ENCODE results near the gene COL4A1. TPM values are rescaled to one million over a fixed set of nuclear protein-coding genes. Genes with fewer than 3 reads are reported as not detected.

The COL4A1 gene
- total RNA-seq, 2 donors from 2014 or later: 505 to 852 TPM

- TF ChIP-seq, protein P1, sequence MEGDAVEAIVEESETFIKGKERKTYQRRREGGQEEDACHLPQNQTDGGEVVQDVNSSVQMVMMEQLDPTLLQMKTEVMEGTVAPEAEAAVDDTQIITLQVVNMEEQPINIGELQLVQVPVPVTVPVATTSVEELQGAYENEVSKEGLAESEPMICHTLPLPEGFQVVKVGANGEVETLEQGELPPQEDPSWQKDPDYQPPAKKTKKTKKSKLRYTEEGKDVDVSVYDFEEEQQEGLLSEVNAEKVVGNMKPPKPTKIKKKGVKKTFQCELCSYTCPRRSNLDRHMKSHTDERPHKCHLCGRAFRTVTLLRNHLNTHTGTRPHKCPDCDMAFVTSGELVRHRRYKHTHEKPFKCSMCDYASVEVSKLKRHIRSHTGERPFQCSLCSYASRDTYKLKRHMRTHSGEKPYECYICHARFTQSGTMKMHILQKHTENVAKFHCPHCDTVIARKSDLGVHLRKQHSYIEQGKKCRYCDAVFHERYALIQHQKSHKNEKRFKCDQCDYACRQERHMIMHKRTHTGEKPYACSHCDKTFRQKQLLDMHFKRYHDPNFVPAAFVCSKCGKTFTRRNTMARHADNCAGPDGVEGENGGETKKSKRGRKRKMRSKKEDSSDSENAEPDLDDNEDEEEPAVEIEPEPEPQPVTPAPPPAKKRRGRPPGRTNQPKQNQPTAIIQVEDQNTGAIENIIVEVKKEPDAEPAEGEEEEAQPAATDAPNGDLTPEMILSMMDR (IDR thresholded peaks at IDR 0.05): no peak
- Histone ChIP-seq H3K9me3 (no peaks in the 10 kb centered on the region), H3K36me3 (peaks cover 87% of the 10 kb centered on the region), H3K27ac (no peak overlapping the region), H3K4me3 (no peak overlapping the region), H3K27me3 (replicated peaks; ENCODE audit: insufficient read depth) (no peaks in the 10 kb centered on the region), H3K4me1 (ENCODE audit: control insufficient read depth in 1 of 2, low read depth in 2 of 2) (no peaks in the 10 kb centered on the region)
- DNase-seq (ENCODE audit: low spot score) (no peak), ATAC-seq (ENCODE audit: insufficient number of reproducible peaks, low FRiP score, low read depth) (no peak)
Measured at GRCh38 chr13:110156301-110157049, 150.5 kb downstream of the COL4A1 start.

- Histone ChIP-seq H3K36me3 (peaks cover 87% of the 10 kb centered on the region), H3K27me3 (replicated peaks; ENCODE audit: insufficient read depth) (no peaks in the 10 kb centered on the region), H3K9me3 (no peaks in the 10 kb centered on the region), H3K4me1 (ENCODE audit: control insufficient read depth in 1 of 2, low read depth in 2 of 2) (no peaks in the 10 kb centered on the region), H3K4me3 (no peak overlapping the region), H3K27ac (no peak overlapping the region)
- TF ChIP-seq, protein P1 (IDR thresholded peaks at IDR 0.05): no peak
- no peak for DNase-seq (ENCODE audit: low spot score)
- ATAC-seq (ENCODE audit: insufficient number of reproducible peaks, low FRiP score, low read depth): no peak
Measured at GRCh38 chr13:110155072-110155471, 151.9 kb downstream of the COL4A1 start.

DNA sequence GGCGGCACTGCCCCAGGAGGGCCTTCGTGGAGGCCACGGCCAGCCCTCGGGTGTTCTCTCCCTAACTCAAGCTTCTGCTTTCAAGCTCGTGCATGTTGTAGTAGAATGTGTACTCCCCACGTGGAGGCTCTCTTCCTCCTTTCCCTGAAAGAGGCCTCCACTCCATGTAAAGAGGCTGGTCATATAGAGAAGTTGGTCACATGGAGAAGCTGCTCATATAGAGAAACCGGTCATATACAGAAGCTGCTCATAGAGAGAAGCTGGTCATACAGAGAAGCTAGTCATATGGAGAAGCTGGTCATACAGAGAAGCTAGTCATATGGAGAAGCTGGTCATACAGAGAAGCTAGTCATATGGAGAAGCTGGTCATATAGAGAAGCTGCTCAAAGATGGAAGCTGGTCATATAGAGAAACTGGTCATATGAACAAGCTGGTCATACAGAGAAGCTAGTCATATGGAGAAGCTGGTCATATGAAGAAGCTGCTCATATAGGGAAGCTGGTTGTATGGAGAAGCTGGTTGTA lies 152.5 kb downstream of the COL4A1 start:
- ATAC-seq (ENCODE audit: insufficient number of reproducible peaks, low FRiP score, low read depth) (no peak), DNase-seq (ENCODE audit: low spot score) (no peak)
- no peaks in the 10 kb centered on the region for H3K9me3 ChIP-seq
- H3K4me1 ChIP-seq (ENCODE audit: control insufficient read depth in 1 of 2, low read depth in 2 of 2): no peaks in the 10 kb centered on the region
- TF ChIP-seq, protein P1 (IDR thresholded peaks at IDR 0.05): no peak
- H3K27ac ChIP-seq: no peak overlapping the region
- H3K36me3 ChIP-seq: peaks cover 86% of the 10 kb centered on the region
- no peaks in the 10 kb centered on the region for H3K27me3 ChIP-seq (replicated peaks; ENCODE audit: insufficient read depth)
- H3K4me3 ChIP-seq: no peak overlapping the region

DNA sequence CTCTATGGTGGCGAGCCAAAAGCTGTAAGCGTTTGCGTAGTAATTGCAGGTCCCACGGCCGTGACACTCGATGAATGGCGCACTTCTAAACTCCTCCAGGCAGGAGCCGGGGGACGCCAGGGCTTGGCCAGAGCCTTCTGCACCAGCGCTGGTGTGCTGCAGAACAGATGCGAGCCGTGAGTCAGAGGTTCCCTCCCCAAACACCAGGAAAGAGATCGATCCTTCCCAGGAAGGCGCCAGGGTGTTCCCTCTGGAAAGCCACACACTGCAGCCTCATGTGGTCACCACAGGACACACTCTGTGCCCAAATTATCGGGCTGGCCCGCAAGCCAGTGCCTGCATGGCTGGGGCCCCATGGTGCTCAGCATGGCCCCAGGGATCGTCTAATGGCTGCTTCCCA lies 154.6 kb downstream of the COL4A1 start:
- DNase-seq (ENCODE audit: low spot score) (no peak), ATAC-seq (ENCODE audit: insufficient number of reproducible peaks, low FRiP score, low read depth) (no peak)
- peaks cover 78% of the 10 kb centered on the region for H3K36me3 ChIP-seq
- H3K27ac ChIP-seq: no peak overlapping the region
- H3K4me3 ChIP-seq: no peak overlapping the region
- H3K27me3 ChIP-seq (replicated peaks; ENCODE audit: insufficient read depth): no peaks in the 10 kb centered on the region
- TF ChIP-seq, protein P1 (IDR thresholded peaks at IDR 0.05): no peak
- no peaks in the 10 kb centered on the region for H3K4me1 ChIP-seq (ENCODE audit: control insufficient read depth in 1 of 2, low read depth in 2 of 2)
- no peaks in the 10 kb centered on the region for H3K9me3 ChIP-seq

DNA sequence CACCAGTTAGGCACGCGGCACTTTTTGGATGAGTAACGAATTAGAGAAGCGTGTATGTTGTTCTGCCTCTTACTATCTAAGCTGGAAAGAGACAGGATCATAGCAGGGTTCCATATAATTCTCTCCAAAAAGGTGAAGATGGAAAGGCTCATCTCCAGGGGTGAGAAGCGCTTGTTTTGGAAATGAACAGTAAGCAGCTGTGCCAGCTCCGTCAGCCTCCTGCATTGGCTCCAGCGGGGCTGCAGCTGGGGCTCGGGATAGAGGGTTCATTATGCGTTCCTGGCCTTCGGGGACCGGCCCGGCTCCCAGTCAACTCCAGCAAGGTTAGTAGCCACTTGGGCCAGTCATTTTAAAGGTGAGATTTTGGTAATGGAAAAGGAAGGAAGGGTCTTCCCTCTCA lies 155.5 kb downstream of the COL4A1 start:
- TF ChIP-seq, protein P1 (IDR thresholded peaks at IDR 0.05): no peak
- H3K4me3 ChIP-seq: no peak overlapping the region
- ATAC-seq (ENCODE audit: insufficient number of reproducible peaks, low FRiP score, low read depth): no peak
- H3K4me1 ChIP-seq (ENCODE audit: control insufficient read depth in 1 of 2, low read depth in 2 of 2): no peaks in the 10 kb centered on the region
- H3K27ac ChIP-seq: no peak overlapping the region
- no peak for DNase-seq (ENCODE audit: low spot score)
- H3K9me3 ChIP-seq: no peaks in the 10 kb centered on the region
- H3K36me3 ChIP-seq: peaks cover 74% of the 10 kb centered on the region
- H3K27me3 ChIP-seq (replicated peaks; ENCODE audit: insufficient read depth): no peaks in the 10 kb centered on the region
